Muscle layer of duodenum (tissue), 2 donors: Measurements from ENCODE around the gene COX7A2.

Experiments used
- H3K27ac ChIP-seq: one replicate; pipeline ENCODE4 v1.7.0; 2013; ENCODE audit warnings: mild to moderate bottlenecking, low read length
- H3K27me3 ChIP-seq: one replicate; pipeline ENCODE4 v1.7.0; 2013; ENCODE audit warnings: low read depth, mild to moderate bottlenecking, control low read depth, low read length
- H3K36me3 ChIP-seq, 2 donors: one replicate each; pipeline ENCODE4 v1.7.0; 2013; ENCODE audit warnings: low read length in 2 of 2, control low read depth in 1 of 2, mild to moderate bottlenecking in 1 of 2; ENCODE audit not compliant: insufficient read depth in 2 of 2, control insufficient read depth in 1 of 2
- H3K4me1 ChIP-seq, 2 donors: one replicate each; pipeline ENCODE4 v1.7.0; 2013; ENCODE audit warnings: low read length in 2 of 2, mild to moderate bottlenecking in 2 of 2, control low read depth in 1 of 2, moderate library complexity in 1 of 2; ENCODE audit not compliant: insufficient read depth in 2 of 2, control insufficient read depth in 1 of 2
- H3K4me3 ChIP-seq, 2 donors: one replicate each; pipeline ENCODE4 v1.7.0; 2013; ENCODE audit warnings: low read length in 2 of 2, low read depth in 1 of 2, mild to moderate bottlenecking in 1 of 2
- H3K9me3 ChIP-seq, 2 donors: one replicate each; pipeline ENCODE4 v1.7.0; 2013; ENCODE audit warnings: low read length in 2 of 2, control low read depth in 1 of 2, mild to moderate bottlenecking in 1 of 2; ENCODE audit not compliant: control insufficient read depth in 1 of 2
- donor health status: healthy.

Gene COX7A2

GRCh38 chr6:75283907-75284631, 40.5 kb upstream of the COX7A2 start:
- H3K4me3 ChIP-seq = peak overlapping the region; percentile 82 to 95
- peaks cover 4 to 43% of the 10 kb centered on the region in 2 donors for H3K4me1 ChIP-seq
- H3K36me3 ChIP-seq = no peaks in the 10 kb centered on the region
- H3K27ac ChIP-seq = peak overlapping the region; percentile 94
- no peaks in the 10 kb centered on the region for H3K9me3 ChIP-seq
- no peaks in the 10 kb centered on the region for H3K27me3 ChIP-seq

- Histone ChIP-seq H3K9me3 (no peaks in the 10 kb centered on the region), H3K27me3 (no peaks in the 10 kb centered on the region), H3K36me3 (no peaks in the 10 kb centered on the region), H3K27ac (peak overlapping the region; percentile 18), H3K4me1 (peaks cover 4 to 52% of the 10 kb centered on the region in 2 donors), H3K4me3 (peak overlapping the region; percentile 82 to 95)
Measured at GRCh38 chr6:75282706-75283105, 39.1 kb upstream of the COX7A2 start.

- H3K27me3 ChIP-seq = no peaks in the 10 kb centered on the region
- peak overlapping the region; percentile 46 to 95 for H3K4me3 ChIP-seq
- H3K27ac ChIP-seq = peak overlapping the region; percentile 59
- no peaks in the 10 kb centered on the region for H3K36me3 ChIP-seq
- peaks cover 4 to 52% of the 10 kb centered on the region in 2 donors for H3K4me1 ChIP-seq
- no peaks in the 10 kb centered on the region for H3K9me3 ChIP-seq
Measured at GRCh38 chr6:75281653-75282052, 38.1 kb upstream of the COX7A2 start.

GRCh38 chr6:75280131-75280855, 36.7 kb upstream of the COX7A2 start:
- Histone ChIP-seq H3K36me3 (peaks cover 0 to 3% of the 10 kb centered on the region in 2 donors), H3K9me3 (no peaks in the 10 kb centered on the region), H3K27me3 (no peaks in the 10 kb centered on the region), H3K4me3 (no peak overlapping the region), H3K4me1 (peaks cover 4 to 48% of the 10 kb centered on the region in 2 donors), H3K27ac (peak overlapping the region; percentile 25)

DNA sequence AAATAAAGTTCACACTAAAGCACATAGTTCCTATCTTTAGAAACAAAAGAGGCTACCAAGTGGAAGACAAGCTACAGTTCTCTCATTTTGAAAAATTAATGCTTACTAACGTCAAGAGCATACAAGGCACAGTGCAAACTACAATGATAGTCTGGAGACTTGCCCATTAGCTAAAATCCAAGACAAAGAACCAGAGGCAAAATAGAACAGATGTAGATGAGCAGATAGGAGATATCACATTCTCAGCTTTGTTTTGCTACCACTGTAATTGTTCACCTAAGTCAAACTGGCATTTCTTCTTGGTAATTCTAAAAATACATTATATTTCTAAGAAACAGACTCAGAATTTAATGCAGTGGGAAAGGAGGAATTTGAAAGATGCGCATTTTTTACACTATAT, 35.8 kb upstream of the COX7A2 start:
- H3K4me1 ChIP-seq = peaks cover 4 to 48% of the 10 kb centered on the region in 2 donors
- peak overlapping the region; percentile 25 for H3K27ac ChIP-seq
- H3K9me3 ChIP-seq = no peaks in the 10 kb centered on the region
- H3K36me3 ChIP-seq = peaks cover 0 to 3% of the 10 kb centered on the region in 2 donors
- H3K27me3 ChIP-seq = no peaks in the 10 kb centered on the region
- no peak overlapping the region for H3K4me3 ChIP-seq

DNA sequence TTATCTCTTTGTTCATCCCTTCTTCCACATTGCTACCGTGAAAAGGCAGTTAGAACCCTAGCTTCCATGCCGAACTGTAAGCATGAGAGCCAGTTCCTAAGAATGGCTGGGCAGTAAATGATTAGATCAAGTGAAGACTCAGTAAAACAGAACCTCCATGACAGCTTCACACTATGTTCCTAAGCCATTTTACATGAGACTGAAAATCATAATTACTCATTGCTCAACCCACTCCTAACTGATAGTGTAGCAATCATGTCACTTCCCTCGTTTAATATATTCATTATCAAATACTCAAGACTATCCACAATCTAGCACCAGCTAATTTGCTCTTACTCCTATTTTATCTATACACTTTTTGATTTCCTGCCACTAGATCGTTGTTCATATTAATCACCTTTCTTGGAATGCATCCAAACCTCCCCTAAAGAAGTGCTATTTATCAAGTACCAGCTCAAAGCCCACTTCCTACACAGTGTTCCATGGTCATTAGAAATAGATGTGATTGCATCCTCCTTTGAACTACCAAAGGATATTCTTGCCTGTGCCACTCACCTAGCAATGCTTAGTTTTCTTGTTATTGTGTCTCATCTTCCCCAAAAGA, 35.0 kb upstream of the COX7A2 start:
- H3K4me1 ChIP-seq = peaks cover 4 to 48% of the 10 kb centered on the region in 2 donors
- no peak overlapping the region for H3K4me3 ChIP-seq
- no peaks in the 10 kb centered on the region for H3K9me3 ChIP-seq
- no peaks in the 10 kb centered on the region for H3K27me3 ChIP-seq
- peaks cover 0 to 3% of the 10 kb centered on the region in 2 donors for H3K36me3 ChIP-seq
- no peak overlapping the region for H3K27ac ChIP-seq

DNA sequence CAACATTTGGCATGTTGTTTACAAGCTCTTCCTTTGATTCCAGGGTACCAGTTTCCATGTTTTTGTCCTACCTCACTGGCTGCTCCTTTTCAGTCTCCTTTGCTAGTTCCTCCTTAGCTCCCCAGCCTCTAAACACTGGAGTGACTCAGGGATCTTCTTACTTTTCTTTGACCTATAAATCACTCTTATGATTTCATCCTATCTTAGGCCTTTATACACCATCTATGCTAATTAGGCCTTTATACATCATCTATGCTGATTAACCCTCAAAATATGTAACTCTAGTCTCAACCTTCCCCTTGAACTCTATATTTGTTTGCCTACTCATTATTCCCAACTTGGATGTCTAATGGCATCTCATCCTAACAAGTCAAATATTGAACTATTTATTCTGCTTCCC, 31.5 kb upstream of the COX7A2 start:
- Histone ChIP-seq H3K27ac (no peak overlapping the region), H3K4me1 (peaks cover 0 to 30% of the 10 kb centered on the region in 2 donors), H3K36me3 (peaks cover 3 to 6% of the 10 kb centered on the region in 2 donors), H3K4me3 (no peak overlapping the region), H3K9me3 (peaks cover 0 to 6% of the 10 kb centered on the region in 2 donors), H3K27me3 (no peaks in the 10 kb centered on the region)

GRCh38 chr6:75273009-75273408, 29.4 kb upstream of the COX7A2 start:
- H3K27me3 ChIP-seq = no peaks in the 10 kb centered on the region
- peaks cover 0 to 6% of the 10 kb centered on the region in 2 donors for H3K9me3 ChIP-seq
- H3K4me1 ChIP-seq = peaks cover 5 to 18% of the 10 kb centered on the region in 2 donors
- H3K27ac ChIP-seq = peak overlapping the region; percentile 47
- H3K36me3 ChIP-seq = peaks cover 3 to 6% of the 10 kb centered on the region in 2 donors
- H3K4me3 ChIP-seq = no peak overlapping the region

DNA sequence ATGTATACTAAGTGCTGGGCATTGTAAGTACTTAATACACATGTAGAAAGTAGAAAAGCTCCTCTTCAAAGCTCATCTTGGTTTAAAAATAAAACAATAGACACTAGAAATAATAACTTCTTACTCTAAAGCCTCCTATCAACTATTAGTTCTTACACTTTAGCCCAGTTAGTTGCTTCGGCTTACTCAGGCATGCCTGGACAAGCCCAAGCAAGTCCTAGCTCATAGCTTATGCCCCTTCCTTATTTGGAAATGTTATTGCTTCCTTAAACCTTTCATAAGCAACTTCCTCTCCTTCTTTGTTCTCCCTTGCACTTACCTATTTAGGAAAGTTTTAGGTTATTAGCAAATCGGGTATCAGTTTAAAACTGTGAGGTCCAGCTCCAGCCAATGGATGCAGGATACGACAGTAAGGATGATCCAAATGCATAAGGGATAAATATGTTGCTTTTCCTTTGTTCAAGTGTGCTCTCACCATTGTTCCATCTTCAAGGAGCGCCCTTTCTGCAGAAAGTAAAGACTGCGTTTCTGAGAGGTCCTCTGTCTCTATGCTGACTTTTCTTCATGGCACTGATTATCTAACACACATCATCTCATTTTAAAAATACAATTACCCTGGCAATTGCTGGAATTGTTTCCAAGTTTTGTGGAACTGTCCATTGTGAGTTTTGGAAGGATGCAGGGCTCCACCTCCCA, 28.7 kb upstream of the COX7A2 start:
- H3K9me3 ChIP-seq = peaks cover 0 to 6% of the 10 kb centered on the region in 2 donors
- peak overlapping the region; percentile 82 for H3K27ac ChIP-seq
- H3K27me3 ChIP-seq = no peaks in the 10 kb centered on the region
- H3K36me3 ChIP-seq = peaks cover 3 to 6% of the 10 kb centered on the region in 2 donors
- H3K4me1 ChIP-seq = peaks cover 6 to 26% of the 10 kb centered on the region in 2 donors
- H3K4me3 ChIP-seq = no peak overlapping the region

DNA sequence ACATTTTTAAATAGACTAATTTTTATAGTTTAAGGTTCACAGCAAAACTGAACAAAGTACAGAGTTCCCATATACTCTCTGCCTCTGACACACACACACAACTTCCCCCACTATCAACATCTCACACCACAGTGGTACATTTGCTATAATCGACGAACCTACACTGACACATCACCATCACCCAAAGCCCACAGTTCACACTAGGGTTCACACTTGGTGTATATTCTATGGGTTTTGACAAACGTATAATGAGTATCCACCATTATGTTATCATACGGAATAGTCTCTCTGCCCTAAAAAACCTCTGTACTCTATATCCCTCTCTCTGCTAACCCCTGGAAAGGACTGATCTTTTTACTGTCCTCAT, 25.4 kb upstream of the COX7A2 start:
- Histone ChIP-seq H3K27me3 (no peaks in the 10 kb centered on the region), H3K4me1 (peaks cover 8 to 27% of the 10 kb centered on the region in 2 donors), H3K4me3 (no peak overlapping the region), H3K36me3 (peaks cover 2 to 6% of the 10 kb centered on the region in 2 donors), H3K27ac (no peak overlapping the region), H3K9me3 (peaks cover 0 to 6% of the 10 kb centered on the region in 2 donors)
